ENCODE data around the gene IGF2BP2.

The IGF2BP2 gene

GRCh38 chr3:185595526-185595925, 229.3 kb downstream of the IGF2BP2 start:
- DNase-seq (ENCODE audit: low read depth): no peak
- no peak overlapping the region for H3K4me3 ChIP-seq (ENCODE audit: control insufficient read depth, low read depth, low read length)
- no peak for TF ChIP-seq CTCF (IDR thresholded peaks at IDR 0.05; ENCODE audit: control insufficient read depth, insufficient read depth, low read depth, low read length, missing control alignments)

GRCh38 chr3:185594073-185594472, 230.8 kb downstream of the IGF2BP2 start:
- no peak for TF ChIP-seq CTCF (IDR thresholded peaks at IDR 0.05; ENCODE audit: control insufficient read depth, insufficient read depth, low read depth, low read length, missing control alignments)
- no peak overlapping the region for H3K4me3 ChIP-seq (ENCODE audit: control insufficient read depth, low read depth, low read length)
- DNase-seq (ENCODE audit: low read depth): no peak

Data from AG09309 (cell line).